Stimulated activated CD8-positive, alpha-beta memory T cell treated with anti-CD3 and anti-CD28 coated beads, Interleukin-4, amount 100 ng/mL, for 24 hours (primary cell): Measurements from ENCODE around the gene TRIM59.
"Not testable (repeated sequence)": the region's sequence is repeated elsewhere in the genome, so short reads cannot be mapped to it uniquely, and the experiment has no call there.

ENCODE experiments used
- DNase-seq: peaks from one replicate; pipeline ENCODE4 v3.0.0-alpha.2; 2020; ENCODE audit warnings: low read depth

Gene TRIM59

DNA sequence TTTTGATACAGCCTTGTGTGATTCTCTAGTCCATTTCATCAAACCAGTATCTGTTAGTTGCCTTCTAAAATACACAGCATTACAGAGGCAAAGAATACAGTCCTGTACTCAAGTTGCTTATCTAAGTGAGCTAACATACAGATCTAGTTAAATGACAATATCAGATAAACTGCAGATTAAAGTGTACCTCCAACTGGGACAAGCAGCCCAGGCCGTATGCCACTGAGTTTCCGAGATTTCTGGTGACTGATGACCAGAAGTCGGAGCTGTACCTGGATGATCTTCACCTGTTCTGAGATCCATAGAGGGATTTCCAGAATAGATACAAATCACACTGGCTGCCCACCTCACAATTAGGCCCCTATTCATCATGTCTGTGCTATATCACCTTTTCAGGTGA lies 6.3 kb upstream of the TRIM59 start:
- DNase-seq, result no peak

DNA sequence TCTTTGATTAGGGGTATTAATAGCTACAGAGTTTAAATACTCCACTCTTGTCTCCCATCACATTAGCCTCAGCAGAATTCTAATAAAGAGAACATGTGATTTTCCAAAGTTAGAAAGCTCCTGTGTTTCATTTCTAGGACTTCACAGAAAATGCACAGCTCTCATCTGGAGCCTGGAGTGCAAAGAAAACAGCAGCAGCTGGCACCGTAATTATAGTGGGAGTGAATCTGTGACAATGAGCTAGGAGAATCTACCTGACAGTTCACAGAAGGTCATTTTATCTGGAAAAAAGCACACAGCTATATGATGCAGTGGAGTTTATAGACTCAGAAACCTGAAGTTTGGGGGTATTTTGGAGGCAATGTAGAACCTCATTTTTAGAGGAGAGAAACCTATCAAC lies 5.4 kb upstream of the TRIM59 start:
- DNase-seq, result no peak

DNA sequence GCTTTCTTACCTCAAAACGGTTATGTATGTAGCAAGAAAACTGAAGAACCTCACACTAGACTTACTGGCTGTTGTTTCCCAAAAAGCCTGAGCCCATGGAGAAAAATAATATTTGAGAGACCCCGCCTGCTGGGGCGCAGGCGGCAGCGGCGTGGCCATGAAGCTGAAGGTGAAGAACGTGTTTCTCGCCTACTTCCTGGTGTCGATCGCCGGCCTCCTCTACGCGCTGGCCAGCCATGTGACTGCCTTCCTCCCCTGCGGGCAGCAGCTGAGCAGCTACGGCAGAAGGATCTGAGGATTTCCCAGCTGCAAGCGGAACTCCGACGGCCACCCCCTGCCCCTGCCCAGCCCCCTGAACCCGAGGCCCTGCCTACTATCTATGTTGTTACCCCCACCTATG lies 2.7 kb upstream of the TRIM59 start:
- DNase-seq, result not testable (repeated sequence)

DNA sequence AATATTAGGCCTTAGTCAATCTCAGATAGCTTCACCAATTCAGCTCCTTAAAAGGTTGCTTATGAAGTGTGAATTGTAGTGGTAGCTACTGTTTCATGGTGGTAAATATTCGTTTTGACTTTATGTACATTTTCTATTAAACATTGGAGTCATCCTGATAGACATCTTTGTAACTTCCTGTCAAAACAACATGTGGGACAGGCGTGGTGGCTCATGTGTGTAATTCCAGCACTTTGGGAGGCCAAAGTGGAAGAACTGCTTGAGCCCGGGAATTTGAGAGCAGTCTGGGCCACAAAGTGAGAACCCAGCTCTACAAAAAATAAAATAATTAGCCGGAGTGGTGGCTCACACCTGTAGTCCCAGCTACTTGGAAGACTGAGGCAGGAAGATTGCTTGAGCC lies 2.0 kb upstream of the TRIM59 start:
- no peak for DNase-seq

DNA sequence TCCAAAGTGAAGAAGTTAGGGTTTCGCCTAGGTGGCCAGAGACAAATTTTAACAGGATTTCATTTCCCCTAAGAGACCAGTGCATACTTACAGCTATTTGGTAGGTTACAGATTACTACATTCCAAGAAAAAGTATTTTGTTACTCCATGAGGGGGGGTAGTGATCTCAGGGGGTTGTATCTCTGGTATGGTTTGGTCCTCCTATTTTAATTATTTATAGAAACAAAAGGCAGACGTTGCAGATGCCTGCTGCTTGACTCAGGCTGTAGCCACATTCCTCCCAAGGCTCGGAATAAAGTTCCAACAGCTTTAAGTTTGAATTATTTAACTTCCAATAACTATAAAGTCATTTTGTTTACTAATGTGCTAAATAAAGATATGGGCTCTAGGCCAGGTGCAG lies 1.3 kb upstream of the TRIM59 start:
- no peak for DNase-seq

DNA sequence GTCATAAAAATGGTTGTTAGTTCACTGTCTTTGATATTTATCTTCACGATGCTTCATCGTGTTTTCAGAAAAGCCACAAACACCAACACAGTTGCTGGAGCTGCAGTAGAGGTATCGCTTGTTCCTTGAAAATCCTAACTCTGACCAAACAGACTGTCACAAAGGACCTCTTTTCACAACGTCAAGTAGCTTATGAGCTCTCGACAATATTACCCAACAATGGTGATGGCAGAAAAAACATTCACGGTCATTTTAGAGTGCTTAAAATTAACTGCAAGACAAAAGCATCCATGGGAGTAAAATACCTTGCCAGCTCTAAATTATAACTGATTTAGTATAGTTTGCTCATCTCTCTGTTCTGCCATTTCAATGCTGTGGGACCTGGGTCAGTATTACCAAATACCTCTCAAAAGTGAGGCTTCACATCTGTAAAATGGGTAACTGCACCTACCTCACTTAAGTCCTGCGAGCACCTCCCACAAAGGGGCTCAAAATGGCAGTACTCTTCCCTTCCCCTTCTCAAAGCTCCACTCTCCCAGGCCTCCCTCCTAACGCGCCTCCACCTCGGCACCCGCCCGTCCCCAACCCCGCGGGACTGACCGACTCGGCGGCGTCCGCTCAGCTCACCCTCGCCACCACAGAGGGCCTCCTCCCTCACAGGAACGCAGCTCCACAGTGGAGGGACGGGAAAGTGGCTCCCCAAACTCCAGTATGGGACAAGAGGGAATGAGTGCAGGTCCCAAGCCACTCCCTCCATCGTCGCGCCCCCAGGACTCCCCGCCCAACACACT lies 546 bp downstream of the TRIM59 start:
- DNase-seq, result no peak

DNA sequence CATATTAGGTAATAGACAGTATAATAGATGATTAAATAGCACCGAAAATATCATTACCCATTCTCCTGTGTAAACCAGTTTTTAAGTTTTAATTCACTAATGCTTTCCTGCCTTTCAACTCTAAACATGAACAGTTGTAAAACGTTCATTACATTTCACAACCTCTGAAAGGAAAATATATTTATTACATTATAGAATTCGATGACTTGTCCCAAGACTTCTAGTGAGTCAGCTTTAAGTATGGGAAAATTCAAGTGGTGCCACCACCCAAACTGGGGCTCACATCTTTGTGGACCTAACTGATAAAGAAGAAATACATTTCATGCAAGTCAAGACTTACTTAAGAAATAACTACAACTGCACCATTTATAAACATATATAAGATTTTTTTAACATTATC lies 2.0 kb downstream of the TRIM59 start:
- no peak for DNase-seq

DNA sequence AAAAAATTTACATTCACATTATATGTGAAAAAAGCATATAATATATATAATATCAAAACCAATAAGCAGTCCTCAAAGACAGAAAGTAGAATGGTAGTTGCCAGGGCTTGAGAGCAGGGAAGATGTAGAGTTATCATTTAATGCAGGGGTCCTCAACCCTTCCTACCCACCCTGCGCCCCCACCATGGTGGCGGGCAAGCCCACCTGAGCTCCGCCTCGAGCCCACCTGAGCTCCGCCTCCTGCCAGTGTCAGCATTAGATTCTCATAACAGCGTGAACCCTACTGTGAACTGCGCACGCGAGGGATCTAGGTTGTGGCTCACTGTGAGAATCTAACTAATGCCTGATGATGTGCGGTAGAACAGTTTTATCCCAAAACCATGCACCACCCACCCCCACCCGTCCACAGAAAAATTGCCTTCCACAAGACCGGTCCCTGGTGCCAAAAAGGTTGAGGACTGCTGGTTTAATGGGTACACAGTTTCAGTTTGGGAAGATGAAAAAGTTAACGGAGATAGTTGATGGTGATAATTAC lies 3.0 kb downstream of the TRIM59 start:
- no peak for DNase-seq

DNA sequence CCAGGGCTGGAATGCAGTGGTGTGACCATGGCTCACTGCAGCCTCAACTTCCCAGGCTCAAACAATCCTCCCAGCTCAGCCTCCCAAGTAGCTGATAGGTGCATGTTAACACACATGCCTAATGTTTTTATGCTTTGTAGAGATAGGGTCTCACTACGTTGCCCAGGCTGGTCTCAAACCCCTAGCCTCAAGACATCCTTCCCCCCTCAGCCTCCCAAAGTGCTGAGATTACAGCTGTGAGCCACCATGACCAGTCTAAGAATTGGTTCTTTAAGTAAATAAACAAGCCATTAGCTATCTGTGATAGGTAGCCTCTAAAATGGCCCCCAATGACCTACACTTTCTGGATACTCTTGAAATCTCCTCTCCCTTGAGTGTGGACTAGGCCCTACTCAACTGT lies 3.7 kb downstream of the TRIM59 start:
- DNase-seq, result no peak

DNA sequence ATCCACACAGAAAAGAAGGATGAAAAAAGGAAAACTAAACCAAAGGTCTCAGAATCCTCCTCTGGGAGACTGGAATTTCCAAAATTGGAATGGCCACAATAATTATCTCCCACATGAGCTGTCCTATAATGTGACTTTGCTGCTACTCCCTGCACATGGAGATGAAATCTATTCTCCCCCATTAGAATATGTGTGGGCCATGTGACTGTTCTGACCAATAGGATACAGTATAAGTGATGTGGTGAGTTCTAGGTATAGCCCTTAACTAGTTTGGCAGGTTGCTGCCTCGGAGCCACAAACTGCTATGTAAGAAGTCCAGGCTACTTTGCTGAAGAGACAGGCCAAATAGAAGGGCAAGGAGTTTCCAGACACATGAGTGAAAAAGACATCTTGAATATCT lies 5.2 kb downstream of the TRIM59 start:
- no peak for DNase-seq

DNA sequence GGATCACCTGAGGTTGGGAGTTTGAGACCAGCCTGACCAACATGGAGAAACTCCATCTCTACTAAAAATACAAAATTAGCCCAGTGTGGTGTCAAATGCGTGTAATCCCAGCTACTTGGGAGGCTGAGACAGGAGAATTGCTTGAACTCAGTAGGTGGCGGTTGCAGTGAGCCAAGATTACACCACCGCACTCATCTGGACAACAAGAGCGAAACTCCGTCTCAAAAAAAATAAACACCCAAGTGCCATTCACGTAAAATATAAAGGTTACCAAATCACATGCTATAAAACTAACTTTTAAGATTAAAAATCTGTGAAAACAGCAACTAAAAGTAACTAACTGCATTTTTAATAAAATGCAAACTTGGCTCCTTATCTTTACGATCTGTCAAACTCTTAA lies 8.9 kb downstream of the TRIM59 start:
- DNase-seq, result no peak

DNA sequence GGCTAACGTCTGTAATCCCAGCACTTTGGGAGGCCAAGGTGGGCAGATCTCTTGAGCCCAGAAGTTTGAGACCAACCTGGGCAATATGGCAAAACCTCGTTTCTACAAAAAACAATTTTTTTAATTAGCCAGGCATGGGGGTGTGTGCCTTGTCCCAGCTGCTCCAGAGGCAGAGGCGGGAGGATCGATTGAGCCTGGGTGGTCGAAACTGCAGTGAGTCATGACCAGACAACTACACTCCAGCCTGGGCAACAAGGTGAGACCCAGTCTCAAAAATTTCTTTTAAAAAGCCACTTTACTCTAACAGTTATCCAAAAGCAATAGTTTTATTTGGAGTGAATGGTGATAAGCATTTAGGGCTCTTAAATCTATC lies 12.5 kb downstream of the TRIM59 start:
- DNase-seq, result no peak

DNA sequence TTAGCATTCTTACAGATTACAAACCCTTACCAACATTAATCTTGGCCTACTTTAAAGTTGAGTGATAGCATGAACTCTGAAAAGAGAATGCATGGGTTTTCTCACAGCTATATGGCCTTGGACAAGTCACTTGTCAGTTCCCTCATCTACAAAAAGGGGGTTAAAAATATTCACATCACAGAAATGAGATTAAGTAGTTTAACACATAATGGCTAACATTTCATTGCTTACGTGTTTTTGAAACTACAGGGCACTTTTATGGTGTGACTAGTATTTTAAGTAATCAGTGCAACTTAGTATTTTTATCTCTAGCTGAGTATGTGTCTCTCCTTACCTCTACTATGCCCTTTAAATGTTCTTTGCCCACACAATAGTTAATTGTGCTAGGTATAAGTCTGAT lies 13.8 kb downstream of the TRIM59 start:
- no peak for DNase-seq

DNA sequence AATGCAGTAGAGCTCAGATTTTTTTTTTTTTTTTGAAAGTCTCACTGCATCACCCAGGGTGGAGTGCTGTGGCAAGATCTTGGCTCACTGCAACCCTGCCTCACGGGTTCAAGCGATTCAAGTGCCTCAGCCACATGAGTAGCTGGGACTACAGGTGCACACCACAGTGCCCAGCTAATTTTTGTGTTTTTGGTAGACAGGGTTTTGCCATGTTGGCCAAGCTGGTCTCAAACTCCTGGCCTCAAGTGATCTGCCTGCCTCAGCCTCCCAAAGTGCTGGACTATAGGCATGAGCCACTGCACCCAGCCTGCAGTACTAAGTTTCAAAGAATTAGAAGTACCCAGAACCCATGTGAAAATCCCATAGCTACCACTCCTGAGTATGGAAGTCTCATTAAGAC lies 14.5 kb downstream of the TRIM59 start:
- no peak for DNase-seq

DNA sequence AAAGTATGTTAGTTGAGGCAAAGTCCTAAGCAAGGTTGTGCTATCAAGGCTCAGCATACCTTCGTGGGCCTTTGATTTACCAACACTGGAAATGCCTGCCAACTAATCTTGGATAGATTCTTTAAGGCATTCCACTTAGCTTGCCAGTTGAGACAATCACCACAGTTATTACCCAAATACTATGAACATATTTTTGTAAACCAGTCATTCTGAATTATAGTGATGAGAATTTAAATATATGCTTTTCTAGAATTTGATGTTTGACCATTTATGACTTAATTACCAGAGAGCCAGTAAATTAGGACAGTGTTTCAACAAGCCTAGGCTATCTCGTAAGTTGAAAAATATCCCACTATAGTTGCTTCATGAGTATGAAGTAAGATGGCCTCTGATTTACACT lies 15.5 kb downstream of the TRIM59 start:
- no peak for DNase-seq

DNA sequence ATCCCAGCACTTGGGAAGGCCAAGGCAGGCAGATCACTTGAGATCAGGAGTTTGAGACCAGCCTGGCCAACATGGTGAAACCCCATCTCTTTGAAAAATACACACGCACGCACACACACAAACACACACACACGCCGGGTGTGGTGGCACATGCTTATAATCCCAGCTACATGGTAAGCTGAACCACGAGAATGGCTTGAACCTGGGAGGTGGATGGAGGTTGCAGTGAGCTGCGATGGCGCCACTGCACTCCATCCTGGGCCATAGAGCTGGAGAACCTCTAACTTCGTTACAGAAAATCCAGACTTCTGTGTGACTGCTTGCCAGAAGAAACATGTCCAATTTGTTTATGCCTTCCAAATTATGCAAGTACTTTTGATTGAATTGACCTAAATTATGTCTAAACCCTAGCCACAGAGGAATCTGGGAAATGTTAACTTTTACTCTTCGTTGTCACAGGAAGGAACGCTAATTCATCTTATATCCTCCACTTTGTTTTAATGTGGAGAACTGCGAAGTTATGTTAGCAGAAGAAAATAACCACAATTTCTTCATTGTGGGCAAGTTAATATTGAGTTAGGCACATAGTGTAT lies 21.7 kb downstream of the TRIM59 start:
- no peak for DNase-seq

DNA sequence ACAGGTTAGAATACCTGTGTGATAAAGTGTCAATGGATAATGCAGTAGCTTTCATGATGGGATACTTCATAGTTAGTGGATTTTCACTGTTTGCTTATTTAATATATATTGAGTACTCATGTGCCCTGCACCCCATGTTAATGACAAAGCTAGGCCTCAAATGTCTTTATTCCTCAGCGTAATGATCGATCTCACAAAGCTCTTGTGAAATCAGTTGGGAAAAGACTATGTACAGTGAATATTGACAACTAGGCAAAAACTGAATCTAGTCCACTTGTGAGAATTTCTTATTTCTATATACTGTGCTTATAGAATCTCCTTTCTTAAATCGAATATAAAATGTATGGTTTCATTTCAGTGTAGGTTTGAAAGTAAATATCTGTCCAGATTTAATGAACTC lies 32.3 kb downstream of the TRIM59 start:
- DNase-seq, result no peak

DNA sequence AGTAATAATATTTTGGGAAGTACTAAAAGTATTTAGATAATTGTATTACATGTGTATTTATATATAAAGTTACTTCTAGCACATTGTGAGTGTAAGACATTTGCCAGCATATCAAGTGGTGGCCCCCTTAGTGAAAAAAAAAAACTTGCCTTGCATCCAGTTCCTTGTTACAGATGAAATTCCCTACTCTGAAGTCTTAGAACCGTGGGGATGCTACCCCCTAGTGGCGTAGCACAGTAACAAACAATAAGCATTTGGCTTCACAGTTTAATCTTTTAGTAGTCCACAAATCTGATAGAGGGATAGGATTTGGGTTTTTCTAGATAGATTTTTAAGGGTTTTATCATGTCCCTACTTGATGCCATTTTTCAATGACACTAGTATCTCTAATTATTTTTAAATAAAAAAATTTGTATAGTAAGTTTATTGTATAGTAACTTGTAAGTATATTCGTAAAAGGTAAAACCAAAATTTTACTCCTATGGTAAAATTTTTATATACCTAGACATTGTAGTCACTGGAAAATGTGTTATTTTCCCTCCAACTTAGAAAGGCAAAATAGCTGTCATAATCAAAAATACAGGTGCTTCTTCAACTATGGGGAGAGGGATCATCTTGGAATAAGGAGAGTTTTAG lies 35.9 kb downstream of the TRIM59 start:
- peak; percentile 22 for DNase-seq

DNA sequence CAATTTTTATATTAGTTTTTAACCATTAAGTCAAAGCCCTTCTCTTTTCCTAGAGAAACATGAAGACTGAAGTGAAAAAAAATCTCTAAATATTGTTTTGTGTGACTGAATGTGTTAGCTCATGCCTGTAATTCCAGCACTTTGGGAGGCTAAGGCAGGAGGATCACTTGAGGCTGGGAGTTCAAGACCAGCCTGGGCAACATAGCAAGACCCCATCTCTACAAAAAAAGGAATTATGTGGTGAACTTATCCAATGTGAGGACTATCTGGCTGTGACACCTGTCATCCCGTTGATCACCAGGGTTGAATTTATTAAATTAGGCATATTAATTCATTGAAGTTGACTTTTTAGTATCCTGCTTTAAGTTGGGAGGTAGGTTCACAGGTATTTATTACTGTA lies 37.1 kb downstream of the TRIM59 start:
- no peak for DNase-seq

DNA sequence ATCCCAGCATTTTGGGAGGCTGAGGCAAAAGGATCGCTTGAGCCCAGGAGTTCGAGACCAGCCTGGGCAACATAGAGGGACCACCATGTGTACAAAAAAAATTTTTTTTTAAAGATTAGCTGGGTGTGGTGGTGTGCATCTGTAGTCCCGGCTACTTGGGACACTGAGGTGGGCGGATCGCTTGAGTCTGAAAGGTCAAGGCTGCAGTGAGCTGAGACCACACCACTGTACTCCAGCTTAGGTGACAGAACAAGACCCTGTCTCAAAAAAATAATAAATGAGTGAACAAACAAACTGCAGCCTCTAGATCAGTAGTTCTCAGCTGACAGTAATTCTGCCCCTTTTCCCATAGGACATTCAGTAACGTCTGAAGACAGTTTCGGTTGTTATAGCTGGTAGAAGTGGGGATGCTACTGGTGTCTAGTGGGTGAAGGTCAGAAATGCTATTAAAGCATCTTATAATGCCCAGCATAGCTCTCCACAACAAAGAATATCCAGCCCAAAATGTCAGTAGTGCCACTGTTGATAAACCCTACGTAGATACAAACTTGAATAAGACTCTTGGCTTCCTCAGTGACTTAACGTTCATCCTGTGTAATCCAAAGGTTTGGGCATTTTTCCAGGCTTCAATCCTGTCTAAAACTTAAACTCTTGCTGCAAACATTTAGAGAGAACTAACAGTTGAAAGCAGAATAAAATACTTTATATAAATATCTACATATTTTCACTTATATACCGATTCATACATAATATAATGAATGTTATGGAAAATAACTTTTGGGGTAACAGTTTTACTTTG lies 39.6 kb downstream of the TRIM59 start:
- no peak for DNase-seq

DNA sequence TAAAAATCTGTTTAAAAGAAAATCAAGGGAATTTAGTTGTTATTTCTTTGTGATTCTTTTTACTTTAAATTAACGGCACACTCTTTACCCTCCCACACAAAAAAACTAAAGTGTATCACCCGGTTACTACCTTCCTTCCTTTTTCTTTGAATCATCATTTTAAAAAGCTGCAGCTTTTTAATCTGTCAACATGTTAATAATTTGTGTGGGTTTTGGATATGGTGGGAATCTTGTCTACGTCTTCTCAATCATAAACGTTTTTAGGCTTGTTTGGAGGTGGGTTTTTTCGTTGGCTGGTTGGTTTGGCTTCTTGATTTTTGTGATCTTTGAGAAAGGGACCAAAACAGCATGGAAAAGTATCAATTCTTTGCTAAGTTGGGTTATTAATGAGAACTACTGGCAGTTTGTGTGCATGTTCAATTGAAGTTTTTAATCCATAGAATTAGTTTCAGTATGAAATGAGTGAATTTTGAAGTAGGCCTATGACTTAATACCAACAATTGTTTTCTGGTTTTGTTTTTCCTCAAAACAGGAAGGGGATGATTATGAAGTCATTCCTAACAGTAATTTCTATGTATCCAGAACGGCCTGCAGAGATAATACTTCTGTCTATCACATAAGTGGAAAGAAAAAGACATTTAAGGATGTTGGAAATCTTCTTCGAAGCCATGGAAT lies 45.7 kb downstream of the TRIM59 start:
- DNase-seq, result no peak

DNA sequence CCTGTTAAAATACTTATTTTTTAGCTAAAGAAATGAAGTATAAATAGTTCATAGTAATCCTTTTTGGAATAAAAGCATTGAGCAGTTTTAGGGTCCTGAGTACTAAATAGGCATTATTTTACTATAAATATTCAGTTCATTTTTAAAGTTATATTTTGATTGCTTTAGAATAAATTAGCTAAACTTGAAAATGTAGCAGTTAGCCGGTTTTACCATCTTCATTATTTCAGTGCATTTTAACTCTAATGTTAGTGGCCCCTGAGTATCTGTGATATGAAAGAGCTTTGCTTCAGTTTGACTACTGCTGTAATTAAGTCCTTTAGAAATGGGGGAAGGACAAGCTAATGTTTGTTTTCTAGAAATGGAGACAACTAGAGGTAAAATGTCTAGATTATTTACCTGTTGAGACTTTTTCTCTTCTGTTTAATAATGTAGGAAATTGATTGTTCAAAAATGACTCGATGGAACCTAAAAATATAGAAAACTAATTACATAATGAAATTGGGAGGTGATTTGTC lies 46.5 kb downstream of the TRIM59 start:
- DNase-seq, result no peak
